Measurements from ENCODE around the gene PCSK6. TPM values are rescaled to one million over a fixed set of nuclear protein-coding genes. Genes with fewer than 3 reads are reported as not detected.

PCSK6 gene
- total and polyA plus RNA-seq, 2 of the 8 experiments (the other 6 are each of a cell fraction or from before 2014, with no cell fraction given): 1.9 to 4.0 TPM

DNA sequence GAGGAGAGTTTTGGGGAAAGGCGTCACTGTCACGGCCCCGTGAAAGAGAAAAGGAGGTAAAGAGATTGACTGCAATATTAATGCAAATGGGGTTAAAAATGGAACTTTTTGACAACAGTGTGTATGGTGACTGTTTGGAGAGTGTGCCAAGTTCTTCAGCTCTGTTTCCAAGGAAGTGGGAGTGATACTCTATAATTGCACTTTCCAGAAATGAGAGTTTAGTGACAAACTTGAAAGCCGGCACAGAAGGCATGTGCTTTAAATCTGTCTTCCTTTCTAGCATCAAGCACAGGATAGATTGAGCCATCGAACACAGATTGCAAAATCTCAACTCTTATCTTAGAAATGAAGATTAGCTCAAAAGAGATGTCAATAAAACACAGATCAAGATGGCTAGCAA lies 142.6 kb downstream of the PCSK6 start:
- H2AFZ ChIP-seq (ENCODE audit: low read length): no peak overlapping the region

More for the DNA sequence above, 142.6 kb downstream of the PCSK6 start:
- Histone ChIP-seq H4K20me1 (replicated peaks in 1 of 2; ENCODE audit: control insufficient read depth in 1 of 2, insufficient read depth in 2 of 2, low read length in 2 of 2) (no peaks in the 10 kb centered on the region), H3K4ac (replicated peaks; ENCODE audit: insufficient read length, low read depth, low read length) (no peak overlapping the region), H4K8ac (ENCODE audit: extremely low read depth, insufficient read depth, low read length) (no peak overlapping the region), H3K56ac (replicated peaks; ENCODE audit: insufficient read length, low read depth, low read length) (no peak overlapping the region), H3K18ac (ENCODE audit: extremely low read depth, low read length) (no peak overlapping the region), H2BK20ac (ENCODE audit: low read length) (no peak overlapping the region), H3K9me3 (ENCODE audit: insufficient read depth in 2 of 2, low read depth in 1 of 2, low read length in 1 of 2) (no peaks in the 10 kb centered on the region), H2BK12ac (ENCODE audit: low read depth, low read length) (no peak overlapping the region), H2BK120ac (replicated peaks; ENCODE audit: low read depth, low read length) (no peak overlapping the region), H3K27ac (ENCODE audit: low read depth, low read length) (no peak overlapping the region), H4K5ac (ENCODE audit: insufficient read length, low read depth, low read length) (no peak overlapping the region), H3K4me2 (ENCODE audit: insufficient read depth in 1 of 2, low read depth in 2 of 2, low read length in 2 of 2) (no peak overlapping the region), H2BK15ac (ENCODE audit: low read length) (no peak overlapping the region), H3K79me2 (ENCODE audit: control insufficient read depth in 1 of 2, insufficient read depth in 2 of 2, low read length in 2 of 2) (no peaks in the 10 kb centered on the region), H3K4me3 (ENCODE audit: extremely low read depth in 1 of 4, insufficient read depth in 2 of 4, low read depth in 3 of 4, low read length in 4 of 4) (no peak overlapping the region), H2BK5ac (ENCODE audit: low read depth, low read length) (no peak overlapping the region), H3K9ac (replicated peaks in 1 of 4; ENCODE audit: extremely low read depth in 1 of 4, low read depth in 3 of 4, low read length in 3 of 4) (no peak overlapping the region), H3K4me1 (replicated peaks in 1 of 4; ENCODE audit: control insufficient read depth in 3 of 4, insufficient read depth in 4 of 4, low read length in 3 of 4) (peaks cover 0 to 6% (median 3%) of the 10 kb centered on the region in 4 experiments; a peak in 4 of 7 replicates), H3K27me3 (replicated peaks in 1 of 4; ENCODE audit: control insufficient read depth in 3 of 4, extremely low read depth in 1 of 4, insufficient read depth in 3 of 4, low read length in 3 of 4) (peaks cover 0 to 3% (median 0%) of the 10 kb centered on the region in 4 experiments; a peak in 1 of 7 replicates), H3K23ac (ENCODE audit: insufficient read length) (no peak overlapping the region), H3K36me3 (ENCODE audit: control insufficient read depth in 2 of 4, insufficient read depth in 4 of 4, low read length in 3 of 4) (no peaks in the 10 kb centered on the region), H4K91ac (replicated peaks; ENCODE audit: insufficient read length, low read length) (no peak overlapping the region), H3K79me1 (ENCODE audit: low read depth, low read length) (no peaks in the 10 kb centered on the region), H3K23me2 (ENCODE audit: low read depth, low read length) (no peaks in the 10 kb centered on the region), H2AK5ac (ENCODE audit: low read depth, low read length) (no peak overlapping the region), H3K14ac (ENCODE audit: insufficient read length) (no peak overlapping the region)
- WGBS, 2 experiments (ENCODE audit: extremely low coverage in 1 of 2, insufficient coverage in 1 of 2, insufficient read length in 1 of 2, insufficient replicate concordance in 2 of 2, low coverage in 1 of 2, low lambda C conversion rate in 2 of 2, missing lambda C conversion rate in 1 of 2): 96% methylated on average over 5 of the region's 5 CpGs; no CpG with 5 or more reads in 1 of the 2 experiments
- ChIA-PET POLR2A (ENCODE audit: partially characterized antibody) (no interaction called here), CTCF (ENCODE audit: partially characterized antibody) (interaction anchor here (0.6 to 2.4 kb wide), 10 partner anchors 10 to 1823 kb away, joined by 3 to 7 read pairs (median 4); no protein-coding TSS in a partner anchor)
- FAIRE-seq (peak; percentile 39), DNase-seq (ENCODE audit: low read depth in 1 of 2, low spot score in 2 of 2) (no peak)
- no peak for TF ChIP-seq KDM1A (IDR thresholded peaks at IDR 0.05; ENCODE audit: borderline replicate concordance, low read length)
- TF ChIP-seq POLR2A (IDR thresholded peaks at IDR 0.05; ENCODE audit: control extremely low read depth in 1 of 2, low read depth in 2 of 2, low read length in 2 of 2): no peak
- TF ChIP-seq EP300 (IDR thresholded peaks at IDR 0.05; ENCODE audit: borderline replicate concordance in 1 of 2, low read depth in 2 of 2, low read length in 2 of 2): no peak
- no peak for TF ChIP-seq NRF1 (IDR thresholded peaks at IDR 0.05; ENCODE audit: low read depth, low read length)

All from H1 (cell line).